Testis (tissue), 3 donors: ENCODE data around the gene ALS2CL. TPM values are rescaled to one million over a fixed set of nuclear protein-coding genes. Genes with fewer than 3 reads are reported as not detected.

Experiments
- DNase-seq: peaks from one replicate; pipeline ENCODE4 v3.0.0-alpha.2; 2019
- H3K27ac ChIP-seq, 2 donors: fragments of 200-600 bp; sonication (generic); one replicate each; pipeline ENCODE4 v1.5.1; 2019
- H3K27me3 ChIP-seq: fragments of 200-600 bp; sonication (generic); one replicate; pipeline ENCODE4 v1.5.1; 2019
- H3K36me3 ChIP-seq: fragments of 200-600 bp; sonication (generic); one replicate; pipeline ENCODE4 v1.5.1; 2017; ENCODE audit warnings: low read depth; ENCODE audit errors: missing control alignments
- H3K4me1 ChIP-seq: fragments of 200-600 bp; sonication (generic); one replicate; pipeline ENCODE4 v1.5.1; 2019
- H3K4me3 ChIP-seq, 2 donors: fragments of 200-600 bp; sonication (generic); one replicate each; pipeline ENCODE4 v1.5.1; 2017 to 2019
- H3K9me3 ChIP-seq: fragments of 200-600 bp; sonication (generic); one replicate; pipeline ENCODE4 v1.5.1; 2017
- POLR2A ChIP-seq: fragments of 450-650 bp; IDR thresholded peaks from one replicate; pipeline ENCODE4 v1.6.1; 2017; ENCODE audit warnings: antibody characterized with exemption, mild to moderate bottlenecking, moderate library complexity
- WGBS, 2 donors: methylation state at CpG; one replicate each; pipeline ENCODE4 v1.1.5; 2018; 5-methylcytosine and 5-hydroxymethylcytosine counted together
- intact Hi-C: fragments of 100-400 bp; cut with DNase I; formaldehyde crosslinking; loops from one replicate; pipeline ENCODE4 v1.15.1; 2023; ENCODE audit warnings: low total_unique reads
- polyA plus RNA-seq: library from polyadenylated mRNA; stranded (reverse); fragments of 350-450 nt; fragmentation: Illumina TruSeq; extraction: RNeasy Lipid Tissue Mini Kit (QIAGEN cat#74804); gene quantifications from one replicate; pipeline ENCODE4 v1.2.3, GENCODE V29; 2014; ENCODE audit warnings: low read depth, low replicate concordance; ENCODE audit not compliant: insufficient read depth
- total RNA-seq, 2 donors: library from RNA; depleted of rRNA; stranded (reverse); fragments of >200 nt; gene quantifications; one replicate each; pipeline ENCODE4 v1.2.3, GENCODE V29; 2016
- TF ChIP-seq, protein P1 (sequence below), 3 experiments: fragments of 450-650 bp in 2 of 3; fragments of 200-600 bp in 1 of 3; sonication (generic) in 1 of 3; IDR thresholded peaks; one replicate each; pipeline ENCODE4 v1.5.1; 2016 to 2019; ENCODE audit warnings: antibody characterized with exemption in 3 of 3, mild to moderate bottlenecking in 2 of 3, moderate library complexity in 1 of 3

The ALS2CL gene
- total and polyA plus RNA-seq, 3 donors from 2014 or later = 4.4 to 11.2 (median 5.4) TPM

DNA sequence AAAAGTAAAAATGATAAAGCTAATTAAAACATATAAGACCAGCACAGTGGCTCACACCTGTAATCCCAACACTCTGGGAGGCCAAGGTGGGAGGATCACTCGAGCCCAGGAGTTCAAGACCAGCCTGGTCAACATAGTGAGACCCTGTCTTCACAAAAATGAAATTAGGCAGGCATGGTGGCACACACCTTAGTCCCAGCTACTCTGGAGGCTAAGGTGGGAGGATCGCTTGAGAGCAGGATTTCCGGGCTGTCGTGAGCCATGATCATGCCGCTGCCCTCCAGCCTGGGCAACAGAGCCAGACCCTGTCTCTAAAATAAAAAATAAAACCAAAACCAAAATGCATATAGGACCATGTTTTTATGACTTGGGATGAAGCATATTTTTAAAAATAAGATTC is 29.0 kb upstream of the ALS2CL start:
- no peak for DNase-seq
- Histone ChIP-seq H3K9me3 (no peaks in the 10 kb centered on the region), H3K4me1 (no peaks in the 10 kb centered on the region), H3K4me3 (no peak overlapping the region), H3K27me3 (no peaks in the 10 kb centered on the region), H3K27ac (no peak overlapping the region), H3K36me3 (no peaks in the 10 kb centered on the region)
- intact Hi-C loops = no loop called here
- TF ChIP-seq, protein P1, sequence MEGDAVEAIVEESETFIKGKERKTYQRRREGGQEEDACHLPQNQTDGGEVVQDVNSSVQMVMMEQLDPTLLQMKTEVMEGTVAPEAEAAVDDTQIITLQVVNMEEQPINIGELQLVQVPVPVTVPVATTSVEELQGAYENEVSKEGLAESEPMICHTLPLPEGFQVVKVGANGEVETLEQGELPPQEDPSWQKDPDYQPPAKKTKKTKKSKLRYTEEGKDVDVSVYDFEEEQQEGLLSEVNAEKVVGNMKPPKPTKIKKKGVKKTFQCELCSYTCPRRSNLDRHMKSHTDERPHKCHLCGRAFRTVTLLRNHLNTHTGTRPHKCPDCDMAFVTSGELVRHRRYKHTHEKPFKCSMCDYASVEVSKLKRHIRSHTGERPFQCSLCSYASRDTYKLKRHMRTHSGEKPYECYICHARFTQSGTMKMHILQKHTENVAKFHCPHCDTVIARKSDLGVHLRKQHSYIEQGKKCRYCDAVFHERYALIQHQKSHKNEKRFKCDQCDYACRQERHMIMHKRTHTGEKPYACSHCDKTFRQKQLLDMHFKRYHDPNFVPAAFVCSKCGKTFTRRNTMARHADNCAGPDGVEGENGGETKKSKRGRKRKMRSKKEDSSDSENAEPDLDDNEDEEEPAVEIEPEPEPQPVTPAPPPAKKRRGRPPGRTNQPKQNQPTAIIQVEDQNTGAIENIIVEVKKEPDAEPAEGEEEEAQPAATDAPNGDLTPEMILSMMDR (IDR thresholded peaks at IDR 0.05) = no peak
- no peak for TF ChIP-seq POLR2A
- WGBS, 2 donors = 95 to 97% methylated on average over 5 of the region's 5 CpGs

GRCh38 chr3:46721009-46721408 is 27.5 kb upstream of the ALS2CL start:
- H3K27me3 ChIP-seq = no peaks in the 10 kb centered on the region
- DNase-seq = no peak
- H3K9me3 ChIP-seq = no peaks in the 10 kb centered on the region
- H3K27ac ChIP-seq = no peak overlapping the region
- no peak overlapping the region for H3K4me3 ChIP-seq
- no peak for TF ChIP-seq POLR2A
- TF ChIP-seq, protein P1 (IDR thresholded peaks at IDR 0.05) = no peak
- intact Hi-C loops = no loop called here
- H3K4me1 ChIP-seq = no peaks in the 10 kb centered on the region
- 89 to 98% methylated on average over 2 of the region's 2 CpGs for WGBS, 2 donors
- H3K36me3 ChIP-seq = no peaks in the 10 kb centered on the region

DNA sequence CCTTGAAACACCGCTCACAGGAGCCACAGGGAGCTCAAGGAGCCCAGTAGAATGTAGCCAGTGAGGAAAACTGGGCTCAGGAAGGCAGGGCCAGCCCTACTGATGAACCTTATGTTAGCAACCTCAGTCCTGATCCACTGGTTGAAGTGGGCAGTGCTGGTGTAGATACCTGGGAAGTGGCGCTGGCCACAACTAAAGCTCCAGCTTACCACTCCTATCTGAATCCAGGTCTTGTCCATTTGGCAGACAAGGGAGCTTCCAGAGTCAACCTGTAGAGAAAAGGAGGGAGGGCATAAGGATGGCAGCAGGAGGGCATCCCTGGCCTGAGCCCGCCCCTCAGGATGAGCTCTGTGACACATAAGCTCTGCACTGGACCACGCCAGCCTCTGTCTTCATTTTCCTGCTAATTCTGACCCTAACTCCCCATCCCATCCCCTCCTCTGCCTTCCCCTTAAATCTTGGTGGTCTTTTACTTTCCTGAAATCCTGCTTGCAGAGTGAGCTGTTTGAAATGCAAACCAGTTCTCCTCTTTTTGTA is 26.3 kb upstream of the ALS2CL start:
- no peaks in the 10 kb centered on the region for H3K4me1 ChIP-seq
- no peak for TF ChIP-seq POLR2A
- TF ChIP-seq, protein P1 (IDR thresholded peaks at IDR 0.05) = no peak
- no peak overlapping the region for H3K4me3 ChIP-seq
- 83 to 90% methylated on average over 4 of the region's 4 CpGs for WGBS, 2 donors
- intact Hi-C loops = no loop called here
- H3K27me3 ChIP-seq = no peaks in the 10 kb centered on the region
- peak; percentile 12 for DNase-seq
- H3K9me3 ChIP-seq = no peaks in the 10 kb centered on the region
- H3K36me3 ChIP-seq = no peaks in the 10 kb centered on the region
- no peak overlapping the region for H3K27ac ChIP-seq

DNA sequence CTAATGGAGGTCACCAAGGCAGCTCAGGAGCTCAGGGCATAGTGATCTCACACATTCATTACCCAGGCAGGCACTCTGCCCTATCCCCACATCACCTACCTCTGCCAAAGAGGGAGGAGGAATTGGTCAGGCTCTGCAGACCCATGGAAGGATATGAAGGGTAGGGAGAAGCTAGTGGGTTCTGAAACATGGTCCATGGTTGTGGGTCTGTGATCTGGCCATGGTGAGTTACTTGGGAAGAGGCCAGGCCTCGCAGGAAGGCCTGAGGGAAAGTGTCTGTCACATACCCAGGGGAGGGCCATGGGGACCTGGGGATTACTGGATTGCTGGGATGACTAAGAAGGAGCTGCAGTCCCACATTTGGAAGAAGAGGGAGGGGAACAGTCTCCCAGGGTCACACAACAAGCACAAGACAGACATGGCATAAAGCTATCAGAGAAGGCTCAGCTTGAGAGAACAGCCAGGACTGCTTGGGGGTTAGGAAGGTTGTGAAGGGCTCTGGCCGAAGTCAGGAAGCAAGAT is 25.6 kb upstream of the ALS2CL start:
- no peaks in the 10 kb centered on the region for H3K4me1 ChIP-seq
- no peak overlapping the region for H3K4me3 ChIP-seq
- intact Hi-C loops = no loop called here
- no peak overlapping the region for H3K27ac ChIP-seq
- 75 to 77% methylated on average over 2 of the region's 2 CpGs for WGBS, 2 donors
- no peaks in the 10 kb centered on the region for H3K27me3 ChIP-seq
- H3K9me3 ChIP-seq = no peaks in the 10 kb centered on the region
- H3K36me3 ChIP-seq = no peaks in the 10 kb centered on the region
- TF ChIP-seq POLR2A = no peak
- TF ChIP-seq, protein P1 (IDR thresholded peaks at IDR 0.05) = no peak
- peak; percentile 1 for DNase-seq
